ENCODE data around the gene BCL10. TPM values are rescaled to one million over a fixed set of nuclear protein-coding genes. Genes with fewer than 3 reads are reported as not detected.
A peak's percentile ranks its signal among the peaks of the same experiment; 100 is the strongest.

The BCL10 gene
- total RNA-seq, 1 donor from 2014 or later: 27.2 TPM

DNA sequence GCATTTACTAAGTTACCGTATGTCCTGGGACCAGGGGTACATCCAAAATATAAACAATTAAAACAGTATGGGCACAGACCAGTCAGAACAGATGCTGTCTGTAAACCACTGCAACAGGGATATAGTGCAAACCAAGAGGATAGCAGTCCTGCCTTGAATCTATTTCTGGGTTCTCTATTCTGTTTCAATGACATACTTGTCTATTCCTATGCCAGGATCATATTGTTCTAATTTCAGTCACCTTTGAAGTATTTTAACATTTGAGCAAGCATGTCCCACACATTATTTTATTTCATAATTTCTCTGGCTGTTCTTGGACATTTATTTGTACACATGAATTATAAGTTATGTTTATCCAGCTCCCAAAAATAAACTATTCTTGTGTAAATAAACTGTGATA lies 47.5 kb downstream of the BCL10 start:
- peaks cover 43% of the 10 kb centered on the region for H3K4me1 Mint-ChIP-seq
- no peak for TF ChIP-seq CTCF (IDR thresholded peaks at IDR 0.05; ENCODE audit: unreplicated experiment)
- no peaks in the 10 kb centered on the region for H3K27me3 Mint-ChIP-seq (ENCODE audit: low read depth)
- H3K4me3 Mint-ChIP-seq: no peak overlapping the region
- H3K27ac Mint-ChIP-seq: peak overlapping the region; percentile 78
- H3K36me3 Mint-ChIP-seq: no peaks in the 10 kb centered on the region
- no peaks in the 10 kb centered on the region for H3K9me3 Mint-ChIP-seq
- DNase-seq (ENCODE audit: low spot score in 2 of 2, unreplicated experiment in 2 of 2): no peak

- Mint-ChIP-seq H3K4me3 (peak overlapping the region; percentile 31), H3K27ac (peak overlapping the region; percentile 93), H3K4me1 (peaks cover 64% of the 10 kb centered on the region), H3K9me3 (peaks cover 3% of the 10 kb centered on the region), H3K27me3 (ENCODE audit: low read depth) (no peaks in the 10 kb centered on the region), H3K36me3 (no peaks in the 10 kb centered on the region)
- no peak for DNase-seq (ENCODE audit: low spot score in 2 of 2, unreplicated experiment in 2 of 2)
- TF ChIP-seq CTCF (IDR thresholded peaks at IDR 0.05; ENCODE audit: unreplicated experiment): no peak
Measured at GRCh38 chr1:85225624-85226380, 50.6 kb downstream of the BCL10 start.

DNA sequence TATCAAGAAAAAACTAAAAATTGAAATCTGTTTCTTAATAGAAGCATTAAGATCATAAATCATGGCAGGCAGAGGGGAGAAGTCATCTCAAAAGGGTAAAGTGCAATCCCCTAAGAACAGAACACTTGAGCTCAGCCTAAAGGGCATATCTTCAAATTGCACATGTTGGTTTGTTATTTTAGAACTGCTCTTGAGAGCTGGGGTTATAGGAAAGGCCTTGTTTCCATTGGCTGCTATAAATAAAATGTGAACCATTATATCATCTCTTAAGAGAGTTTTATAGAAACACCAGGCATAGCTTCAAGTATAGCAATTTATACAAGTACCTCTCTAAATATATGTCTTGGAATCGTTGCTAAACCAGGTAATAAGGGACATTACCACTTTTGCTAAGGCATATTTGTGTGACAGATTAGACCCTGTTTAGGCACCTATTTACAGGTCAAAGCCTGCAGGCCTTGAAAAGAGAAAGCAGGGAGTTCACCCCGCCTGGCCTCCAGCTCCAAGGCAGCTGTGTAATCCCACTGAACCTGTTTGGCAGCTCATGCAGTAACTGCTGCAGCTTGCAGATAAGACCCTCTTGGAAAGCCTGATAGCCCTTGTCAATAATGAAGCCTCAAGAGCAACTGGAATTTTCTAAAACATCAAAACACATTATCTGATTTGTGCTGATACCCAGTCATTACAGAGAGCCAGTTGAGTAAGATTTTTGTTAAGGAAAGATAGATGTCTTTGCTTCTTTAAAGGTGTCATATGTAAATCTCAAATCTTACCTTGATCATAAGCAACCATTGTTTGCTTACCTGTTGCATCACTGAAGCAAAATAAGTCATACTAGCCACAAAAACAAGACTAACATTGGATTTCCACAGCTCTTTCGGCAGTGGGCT lies 51.5 kb downstream of the BCL10 start:
- Mint-ChIP-seq H3K27me3 (ENCODE audit: low read depth) (no peaks in the 10 kb centered on the region), H3K9me3 (peaks cover 3% of the 10 kb centered on the region), H3K4me3 (peak overlapping the region; percentile 31), H3K4me1 (peaks cover 72% of the 10 kb centered on the region), H3K27ac (peak overlapping the region; percentile 93), H3K36me3 (no peaks in the 10 kb centered on the region)
- peak; percentile 32 to 52 for DNase-seq (ENCODE audit: low spot score in 2 of 2, unreplicated experiment in 2 of 2)
- TF ChIP-seq CTCF (IDR thresholded peaks at IDR 0.05; ENCODE audit: unreplicated experiment): no peak

DNA sequence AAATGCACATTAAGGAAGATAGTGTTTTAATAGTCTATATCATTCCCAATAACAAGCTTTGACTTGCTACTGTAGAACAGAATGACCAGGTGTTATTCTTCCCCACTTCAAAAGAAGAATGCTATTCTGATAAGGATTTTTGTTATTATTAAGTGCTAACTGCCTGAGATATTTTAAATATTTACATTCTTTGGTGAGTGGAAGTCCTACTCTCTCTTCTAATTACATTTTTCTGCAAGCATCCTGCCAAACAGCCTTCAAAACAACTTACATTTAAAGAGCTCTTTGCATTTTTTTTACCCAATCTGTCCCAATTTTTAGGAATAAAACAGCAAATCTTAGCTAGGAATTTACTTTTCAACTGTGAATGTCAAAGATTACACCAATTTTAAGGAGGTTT lies 52.1 kb downstream of the BCL10 start:
- peak overlapping the region; percentile 93 for H3K27ac Mint-ChIP-seq
- H3K36me3 Mint-ChIP-seq: no peaks in the 10 kb centered on the region
- no peak overlapping the region for H3K4me3 Mint-ChIP-seq
- H3K4me1 Mint-ChIP-seq: peaks cover 76% of the 10 kb centered on the region
- no peak for DNase-seq (ENCODE audit: low spot score in 2 of 2, unreplicated experiment in 2 of 2)
- H3K27me3 Mint-ChIP-seq (ENCODE audit: low read depth): no peaks in the 10 kb centered on the region
- H3K9me3 Mint-ChIP-seq: peaks cover 3% of the 10 kb centered on the region
- no peak for TF ChIP-seq CTCF (IDR thresholded peaks at IDR 0.05; ENCODE audit: unreplicated experiment)

- Mint-ChIP-seq H3K27ac (peak overlapping the region; percentile 93), H3K27me3 (ENCODE audit: low read depth) (no peaks in the 10 kb centered on the region)
Measured at GRCh38 chr1:85223334-85223733, 53.1 kb downstream of the BCL10 start.

More at GRCh38 chr1:85223334-85223733, 53.1 kb downstream of the BCL10 start:
- H3K36me3 Mint-ChIP-seq: no peaks in the 10 kb centered on the region
- peaks cover 3% of the 10 kb centered on the region for H3K9me3 Mint-ChIP-seq
- no peak for TF ChIP-seq CTCF (IDR thresholded peaks at IDR 0.05; ENCODE audit: unreplicated experiment)
- peaks cover 71% of the 10 kb centered on the region for H3K4me1 Mint-ChIP-seq
- no peak for DNase-seq (ENCODE audit: low spot score in 2 of 2, unreplicated experiment in 2 of 2)
- H3K4me3 Mint-ChIP-seq: no peak overlapping the region

All from mesothelial cell of epicardium (in vitro differentiated cells).